SK-N-MC (cell line): Measurements from ENCODE around the gene ADGRL3.

ENCODE experiments used
- DNase-seq: peaks from one replicate; pipeline ENCODE4 v3.0.0-alpha.2; 2011; ENCODE audit warnings: low read depth, low spot score
- H3K27ac ChIP-seq: fragments of 200-600 bp; sonication (generic); 2 replicates; pipeline ENCODE4 v1.5.1; 2016; ENCODE audit warnings: mixed run types
- H3K36me3 ChIP-seq: fragments of 200-600 bp; sonication (generic); 2 replicates; pipeline ENCODE4 v1.6.1; 2017; ENCODE audit warnings: antibody characterized with exemption, low read length, mixed read lengths; ENCODE audit not compliant: insufficient read depth
- H3K4me3 ChIP-seq: fragments of 200-600 bp; sonication (generic); 2 replicates; pipeline ENCODE4 v1.5.1; 2016
- H3K9ac ChIP-seq: fragments of 200-600 bp; sonication (generic); 2 replicates; pipeline ENCODE4 v1.8.0; 2017; ENCODE audit warnings: mixed run types, mixed read lengths; ENCODE audit not compliant: insufficient read length
- H3K9me3 ChIP-seq: fragments of 200-600 bp; sonication (generic); 2 replicates; pipeline ENCODE4 v1.6.1; 2017; ENCODE audit warnings: low read depth, mild to moderate bottlenecking, antibody characterized with exemption, low read length, moderate library complexity, mixed read lengths
- EZH2 ChIP-seq: fragments of 200-600 bp; sonication (generic); IDR thresholded peaks from one replicate; pipeline ENCODE4 v1.6.1; 2017; ENCODE audit warnings: antibody characterized with exemption
- FOXP2 ChIP-seq: optimal IDR thresholded peaks from 2 replicates; pipeline ENCODE3; 2011; ENCODE audit warnings: mild to moderate bottlenecking, moderate library complexity; ENCODE audit not compliant: insufficient read depth; ENCODE audit errors: extremely low read length, control extremely low read depth
- POLR2AphosphoS5 ChIP-seq: IDR thresholded peaks from 2 replicates; pipeline ENCODE4 v1.6.1; 2012; ENCODE audit warnings: mild to moderate bottlenecking, low read depth, low read length, borderline replicate concordance

The ADGRL3 gene

DNA sequence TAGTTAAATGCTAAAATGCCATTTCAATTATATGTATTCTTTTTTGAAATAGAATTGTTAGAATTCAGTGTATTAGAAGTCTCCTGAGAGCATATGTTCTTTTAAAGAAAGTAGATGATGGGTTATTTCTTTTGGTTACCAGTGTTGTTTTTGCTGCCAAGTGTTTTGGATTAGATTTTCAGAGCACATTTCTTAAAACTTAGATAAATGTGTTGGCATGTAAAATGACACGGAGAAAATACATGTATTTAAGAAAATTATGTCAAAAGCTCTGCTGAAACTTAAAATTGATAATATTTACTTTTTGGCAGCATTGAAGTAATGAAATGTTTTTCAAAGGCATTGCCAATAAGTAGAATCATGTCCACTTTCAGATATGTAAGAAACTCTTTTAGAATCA is 379.7 kb downstream of the ADGRL3 start:
- Histone ChIP-seq H3K27ac (no peak overlapping the region), H3K36me3 (no peaks in the 10 kb centered on the region), H3K9me3 (no peaks in the 10 kb centered on the region), H3K9ac (no peak overlapping the region), H3K4me3 (no peak overlapping the region)
- TF ChIP-seq POLR2AphosphoS5 (no peak), FOXP2 (no peak), EZH2 (no peak)
- DNase-seq, result no peak

- TF ChIP-seq FOXP2 (no peak), EZH2 (no peak), POLR2AphosphoS5 (no peak)
- Histone ChIP-seq H3K27ac (no peak overlapping the region), H3K4me3 (no peak overlapping the region), H3K9ac (no peak overlapping the region), H3K36me3 (no peaks in the 10 kb centered on the region), H3K9me3 (no peaks in the 10 kb centered on the region)
- no peak for DNase-seq
Measured at GRCh38 chr4:61580721-61581377, 380.7 kb downstream of the ADGRL3 start.

DNA sequence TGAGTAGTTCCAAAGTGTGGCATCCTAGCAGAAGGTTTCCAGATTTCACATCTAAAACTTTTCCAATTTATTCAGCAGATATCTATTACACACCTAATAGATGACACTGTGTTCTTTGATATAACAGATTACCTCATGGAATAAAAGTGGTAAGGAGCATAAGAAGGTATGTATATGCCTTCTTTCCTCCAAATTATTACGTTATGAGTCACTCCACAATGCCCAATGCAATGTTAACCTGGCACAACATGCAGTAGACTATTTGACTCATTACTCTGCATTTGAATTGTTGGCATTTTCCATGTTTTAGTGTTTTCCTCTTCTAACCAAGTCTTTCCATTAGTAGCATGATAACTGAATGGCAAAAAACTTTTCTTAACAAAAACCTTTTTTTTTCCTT is 383.6 kb downstream of the ADGRL3 start:
- Histone ChIP-seq H3K4me3 (no peak overlapping the region), H3K27ac (no peak overlapping the region), H3K9me3 (no peaks in the 10 kb centered on the region), H3K9ac (no peak overlapping the region), H3K36me3 (no peaks in the 10 kb centered on the region)
- TF ChIP-seq EZH2 (no peak), FOXP2 (no peak), POLR2AphosphoS5 (no peak)
- DNase-seq, result no peak

- no peak overlapping the region for H3K27ac ChIP-seq
- TF ChIP-seq POLR2AphosphoS5 (no peak), FOXP2 (no peak), EZH2 (no peak)
- no peak overlapping the region for H3K4me3 ChIP-seq
- H3K9ac ChIP-seq, result no peak overlapping the region
- H3K36me3 ChIP-seq, result no peaks in the 10 kb centered on the region
- DNase-seq, result no peak
- H3K9me3 ChIP-seq, result no peaks in the 10 kb centered on the region
Measured at GRCh38 chr4:61588621-61589402, 388.7 kb downstream of the ADGRL3 start.

GRCh38 chr4:61590881-61591280 is 390.8 kb downstream of the ADGRL3 start:
- Histone ChIP-seq H3K4me3 (no peak overlapping the region), H3K36me3 (no peaks in the 10 kb centered on the region), H3K9ac (no peak overlapping the region), H3K27ac (no peak overlapping the region), H3K9me3 (no peaks in the 10 kb centered on the region)
- no peak for TF ChIP-seq FOXP2
- no peak for DNase-seq

GRCh38 chr4:61596606-61597340 is 396.6 kb downstream of the ADGRL3 start:
- TF ChIP-seq POLR2AphosphoS5 (no peak), EZH2 (no peak), FOXP2 (no peak)
- Histone ChIP-seq H3K27ac (no peak overlapping the region), H3K36me3 (no peaks in the 10 kb centered on the region), H3K9ac (no peak overlapping the region), H3K4me3 (no peak overlapping the region), H3K9me3 (no peaks in the 10 kb centered on the region)
- DNase-seq, result no peak

DNA sequence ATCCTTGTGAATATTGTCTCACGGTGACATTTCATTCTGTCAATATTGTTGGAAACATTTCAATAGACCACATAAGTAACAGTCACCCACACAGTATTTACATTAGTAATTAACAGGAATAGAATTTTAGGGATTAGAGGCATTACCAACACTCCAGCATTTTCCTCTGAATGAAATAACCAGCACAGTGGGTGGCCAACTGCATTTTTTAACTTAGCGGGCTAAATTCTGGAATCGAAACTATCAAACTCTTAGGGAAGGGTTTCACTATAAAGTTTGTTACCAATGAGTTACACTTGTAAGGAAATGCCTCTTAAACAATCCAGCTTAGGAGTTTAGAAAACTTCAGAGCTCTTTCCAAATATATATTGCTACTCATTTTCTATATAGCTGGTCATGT is 403.0 kb downstream of the ADGRL3 start:
- no peak overlapping the region for H3K27ac ChIP-seq
- H3K4me3 ChIP-seq, result peak overlapping the region; percentile 28; the same call in 1 of the 2 replicates
- no peaks in the 10 kb centered on the region for H3K36me3 ChIP-seq
- TF ChIP-seq POLR2AphosphoS5 (no peak), FOXP2 (no peak), EZH2 (no peak)
- H3K9me3 ChIP-seq, result no peaks in the 10 kb centered on the region
- H3K9ac ChIP-seq, result no peak overlapping the region
- no peak for DNase-seq

DNA sequence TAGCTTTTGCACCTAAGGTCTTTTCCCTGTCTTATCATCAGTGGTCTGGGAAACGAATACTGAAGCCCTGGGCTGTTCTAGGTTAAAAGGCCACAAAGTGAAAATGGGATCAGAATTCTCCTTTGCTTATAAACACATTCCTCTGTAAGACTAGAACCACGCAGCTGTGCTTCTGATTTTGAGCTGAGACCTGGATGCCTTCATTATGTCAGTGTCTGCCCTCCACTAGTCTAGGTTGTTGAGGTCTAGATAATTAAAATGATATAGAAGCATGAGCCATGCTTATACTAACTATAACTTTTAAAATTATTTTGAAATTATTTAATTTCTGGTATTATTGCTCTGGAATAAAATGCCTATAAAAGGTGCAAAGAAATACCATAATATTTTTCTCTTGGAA is 403.9 kb downstream of the ADGRL3 start:
- TF ChIP-seq FOXP2 (no peak), POLR2AphosphoS5 (no peak), EZH2 (no peak)
- H3K4me3 ChIP-seq, result no peak overlapping the region

More for the DNA sequence above, 403.9 kb downstream of the ADGRL3 start:
- H3K9ac ChIP-seq, result no peak overlapping the region
- no peak for DNase-seq
- H3K9me3 ChIP-seq, result no peaks in the 10 kb centered on the region
- H3K36me3 ChIP-seq, result no peaks in the 10 kb centered on the region
- no peak overlapping the region for H3K27ac ChIP-seq
